Mammary epithelial cell (primary cell): ENCODE results near the gene SERPINA10.

Experiments used
- EZH2 ChIP-seq: IDR thresholded peaks from 2 replicates; pipeline ENCODE4 v1.6.1; 2012; ENCODE audit warnings: low read length, inconsistent platforms, borderline replicate concordance
- TF ChIP-seq, protein P1 (sequence below), 2 donors: IDR thresholded peaks in 1 of 2; conservative IDR thresholded peaks in 1 of 2; 2 replicates each; pipeline ENCODE4 v1.5.1; 2011 to 2012; ENCODE audit warnings: inconsistent platforms in 2 of 2, low read length in 2 of 2, mild to moderate bottlenecking in 2 of 2, control low read depth in 1 of 2, low read depth in 1 of 2; ENCODE audit not compliant: insufficient read depth in 1 of 2; ENCODE audit errors: extremely low read depth in 1 of 2

DNA sequence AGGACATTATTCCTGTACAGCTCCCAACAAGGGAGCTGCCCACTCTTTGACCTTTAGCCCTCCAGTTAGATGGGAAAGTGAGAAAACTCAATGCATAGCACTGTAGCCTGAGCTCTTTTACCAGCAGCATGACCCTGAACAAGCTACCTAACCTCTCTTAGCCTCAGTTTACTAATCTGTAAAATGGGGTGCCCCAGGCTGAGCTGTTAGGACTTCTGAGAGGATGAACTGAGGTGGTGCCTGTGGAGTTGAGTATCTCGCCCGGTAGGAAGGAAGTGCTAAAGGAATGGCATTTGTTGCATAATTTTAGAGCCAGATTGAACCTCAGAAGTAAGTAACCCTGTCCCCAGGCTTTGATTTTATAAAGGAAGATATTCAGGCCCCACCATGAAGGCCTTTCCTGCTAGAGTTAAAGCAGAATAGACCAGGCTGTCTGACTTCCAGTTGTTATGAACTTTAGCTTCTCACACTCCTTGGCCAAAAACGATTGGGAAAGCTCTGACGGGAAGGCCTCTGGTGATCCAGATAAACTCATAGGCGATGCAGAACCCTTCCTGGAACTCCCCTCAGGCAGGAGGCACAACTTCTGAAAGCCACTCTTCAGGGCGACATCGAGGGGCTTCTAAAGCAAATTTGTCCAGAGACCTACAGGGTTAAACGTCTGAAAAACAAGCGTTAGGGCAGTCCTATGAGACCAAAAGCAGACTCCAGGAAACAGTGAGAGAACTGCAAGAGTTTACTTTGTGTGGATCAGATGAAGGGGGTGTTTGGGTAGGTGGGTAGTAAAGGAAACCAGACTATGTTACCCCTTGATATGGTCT, 2.5 kb upstream of the SERPINA10 start:
- TF ChIP-seq EZH2: no peak
- TF ChIP-seq, protein P1, sequence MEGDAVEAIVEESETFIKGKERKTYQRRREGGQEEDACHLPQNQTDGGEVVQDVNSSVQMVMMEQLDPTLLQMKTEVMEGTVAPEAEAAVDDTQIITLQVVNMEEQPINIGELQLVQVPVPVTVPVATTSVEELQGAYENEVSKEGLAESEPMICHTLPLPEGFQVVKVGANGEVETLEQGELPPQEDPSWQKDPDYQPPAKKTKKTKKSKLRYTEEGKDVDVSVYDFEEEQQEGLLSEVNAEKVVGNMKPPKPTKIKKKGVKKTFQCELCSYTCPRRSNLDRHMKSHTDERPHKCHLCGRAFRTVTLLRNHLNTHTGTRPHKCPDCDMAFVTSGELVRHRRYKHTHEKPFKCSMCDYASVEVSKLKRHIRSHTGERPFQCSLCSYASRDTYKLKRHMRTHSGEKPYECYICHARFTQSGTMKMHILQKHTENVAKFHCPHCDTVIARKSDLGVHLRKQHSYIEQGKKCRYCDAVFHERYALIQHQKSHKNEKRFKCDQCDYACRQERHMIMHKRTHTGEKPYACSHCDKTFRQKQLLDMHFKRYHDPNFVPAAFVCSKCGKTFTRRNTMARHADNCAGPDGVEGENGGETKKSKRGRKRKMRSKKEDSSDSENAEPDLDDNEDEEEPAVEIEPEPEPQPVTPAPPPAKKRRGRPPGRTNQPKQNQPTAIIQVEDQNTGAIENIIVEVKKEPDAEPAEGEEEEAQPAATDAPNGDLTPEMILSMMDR (conservative IDR thresholded peaks at IDR 0.05 in 1 of 2, IDR thresholded peaks at IDR 0.05 in 1 of 2; ENCODE audit: extremely low read depth in 1 of 2, insufficient read depth in 1 of 2, low read depth in 1 of 2, low read length in 2 of 2): no peak
